Mucosa of rectum (tissue), 2 donors: Measurements from ENCODE around the gene TYRO3.

Experiments used
- H3K27ac ChIP-seq, 2 donors: one replicate each; pipeline ENCODE4 v1.7.0; 2013; ENCODE audit warnings: inconsistent platforms in 2 of 2, low read depth in 2 of 2, low read length in 2 of 2
- H3K27me3 ChIP-seq, 2 donors: one replicate each; pipeline ENCODE4 v1.7.0; 2013; ENCODE audit warnings: low read length in 2 of 2; ENCODE audit not compliant: control insufficient read depth in 2 of 2, insufficient read depth in 2 of 2
- H3K36me3 ChIP-seq, 2 donors: one replicate each; pipeline ENCODE4 v1.7.0; 2013; ENCODE audit warnings: low read length in 2 of 2; ENCODE audit not compliant: control insufficient read depth in 2 of 2, insufficient read depth in 2 of 2
- H3K4me1 ChIP-seq, 2 donors: one replicate each; pipeline ENCODE4 v1.7.0; 2013; ENCODE audit warnings: low read length in 2 of 2, mild to moderate bottlenecking in 1 of 2; ENCODE audit not compliant: control insufficient read depth in 2 of 2, insufficient read depth in 2 of 2
- H3K4me3 ChIP-seq, 2 donors: one replicate each; pipeline ENCODE4 v1.7.0; 2013; ENCODE audit warnings: low read length in 2 of 2
- H3K9ac ChIP-seq, 2 donors: one replicate each; pipeline ENCODE4 v1.7.0; 2013; ENCODE audit warnings: low read length in 2 of 2, low read depth in 1 of 2, mild to moderate bottlenecking in 1 of 2
- H3K9me3 ChIP-seq, 2 donors: one replicate each; pipeline ENCODE4 v1.7.0; 2013; ENCODE audit warnings: low read length in 2 of 2; ENCODE audit not compliant: control insufficient read depth in 2 of 2
- donor health status: healthy.
- donor health status: Normal muscosa, but diverticular disease.

The TYRO3 gene

GRCh38 chr15:41521614-41522013 is 37.4 kb upstream of the TYRO3 start:
- Histone ChIP-seq H3K27me3 (no peaks in the 10 kb centered on the region), H3K36me3 (peaks cover 30 to 34% of the 10 kb centered on the region in 2 donors), H3K27ac (no peak overlapping the region), H3K9ac (no peak overlapping the region), H3K4me1 (no peaks in the 10 kb centered on the region), H3K9me3 (no peaks in the 10 kb centered on the region), H3K4me3 (no peak overlapping the region)

- peaks cover 33 to 40% of the 10 kb centered on the region in 2 donors for H3K36me3 ChIP-seq
These were observed 35.9 kb upstream of the TYRO3 start for GRCh38 chr15:41523097-41523496.

GRCh38 chr15:41530363-41530956 is 28.6 kb upstream of the TYRO3 start:
- H3K27me3 ChIP-seq: no peaks in the 10 kb centered on the region
- H3K27ac ChIP-seq: no peak overlapping the region
- H3K36me3 ChIP-seq: peaks cover 49 to 67% of the 10 kb centered on the region in 2 donors

More at GRCh38 chr15:41523097-41523496, 35.9 kb upstream of the TYRO3 start:
- no peak overlapping the region for H3K9ac ChIP-seq
- no peaks in the 10 kb centered on the region for H3K9me3 ChIP-seq
- no peaks in the 10 kb centered on the region for H3K27me3 ChIP-seq
- no peak overlapping the region for H3K4me3 ChIP-seq
- H3K27ac ChIP-seq: no peak overlapping the region
- H3K4me1 ChIP-seq: no peaks in the 10 kb centered on the region

GRCh38 chr15:41535544-41535943 is 23.5 kb upstream of the TYRO3 start:
- Histone ChIP-seq H3K4me3 (no peak overlapping the region), H3K4me1 (no peaks in the 10 kb centered on the region), H3K27me3 (no peaks in the 10 kb centered on the region), H3K36me3 (peaks cover 25 to 34% of the 10 kb centered on the region in 2 donors), H3K27ac (no peak overlapping the region), H3K9me3 (no peaks in the 10 kb centered on the region), H3K9ac (no peak overlapping the region)

More at GRCh38 chr15:41530363-41530956, 28.6 kb upstream of the TYRO3 start:
- H3K4me3 ChIP-seq: no peak overlapping the region
- no peaks in the 10 kb centered on the region for H3K4me1 ChIP-seq
- H3K9ac ChIP-seq: no peak overlapping the region
- H3K9me3 ChIP-seq: no peaks in the 10 kb centered on the region

DNA sequence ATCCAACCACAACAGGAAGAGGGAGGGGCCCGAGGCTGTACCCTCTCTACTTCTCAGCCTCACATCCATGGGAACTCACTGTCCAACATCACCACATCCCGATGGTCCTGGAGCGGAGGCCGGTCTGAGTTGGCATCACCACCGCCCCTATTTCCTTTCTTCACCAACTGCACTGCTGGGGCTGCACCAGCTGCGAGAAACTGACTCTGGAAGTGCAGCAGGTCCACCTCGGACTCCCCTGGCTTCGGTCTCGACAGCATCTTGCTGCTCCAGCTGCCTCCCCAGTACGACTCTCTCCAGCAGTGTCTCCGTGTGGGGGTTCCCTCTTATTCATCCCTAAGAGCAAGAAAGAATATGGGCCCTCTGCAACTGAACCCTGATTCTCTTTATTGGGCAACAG is 22.1 kb upstream of the TYRO3 start:
- H3K4me3 ChIP-seq: no peak overlapping the region
- H3K27me3 ChIP-seq: no peaks in the 10 kb centered on the region
- no peaks in the 10 kb centered on the region for H3K4me1 ChIP-seq
- no peak overlapping the region for H3K9ac ChIP-seq
- H3K27ac ChIP-seq: no peak overlapping the region
- H3K36me3 ChIP-seq: peaks cover 25 to 27% of the 10 kb centered on the region in 2 donors
- H3K9me3 ChIP-seq: no peaks in the 10 kb centered on the region

DNA sequence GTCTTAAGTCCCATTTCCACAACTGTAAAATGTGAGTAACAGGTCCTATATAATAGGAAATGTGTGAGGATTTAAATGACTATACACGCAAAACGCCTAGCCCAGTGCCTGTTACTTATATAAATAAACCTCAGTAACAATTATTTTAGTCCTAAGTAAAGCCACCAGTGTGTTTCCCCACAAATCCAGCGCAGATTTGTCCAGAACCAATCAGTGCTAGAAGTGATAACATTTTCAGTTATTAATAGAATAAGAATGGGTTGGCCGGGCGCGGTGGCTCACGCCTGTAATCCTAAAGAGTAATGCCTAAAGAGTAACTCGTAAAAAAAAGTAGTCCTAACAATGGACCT is 15.5 kb upstream of the TYRO3 start:
- H3K27ac ChIP-seq: peak overlapping the region; percentile 19 to 36
- H3K9ac ChIP-seq: peak overlapping the region; percentile 90 to 94
- no peaks in the 10 kb centered on the region for H3K36me3 ChIP-seq
- H3K9me3 ChIP-seq: no peaks in the 10 kb centered on the region
- peaks cover 3 to 4% of the 10 kb centered on the region in 2 donors for H3K4me1 ChIP-seq
- peak overlapping the region; percentile 96 to 99 for H3K4me3 ChIP-seq
- no peaks in the 10 kb centered on the region for H3K27me3 ChIP-seq

GRCh38 chr15:41544650-41545015 is 14.4 kb upstream of the TYRO3 start:
- Histone ChIP-seq H3K36me3 (no peaks in the 10 kb centered on the region), H3K27ac (no peak overlapping the region), H3K27me3 (no peaks in the 10 kb centered on the region), H3K4me1 (peaks cover 3 to 4% of the 10 kb centered on the region in 2 donors), H3K4me3 (peak overlapping the region in 1 of 2 donors; percentile 45), H3K9ac (no peak overlapping the region), H3K9me3 (no peaks in the 10 kb centered on the region)

DNA sequence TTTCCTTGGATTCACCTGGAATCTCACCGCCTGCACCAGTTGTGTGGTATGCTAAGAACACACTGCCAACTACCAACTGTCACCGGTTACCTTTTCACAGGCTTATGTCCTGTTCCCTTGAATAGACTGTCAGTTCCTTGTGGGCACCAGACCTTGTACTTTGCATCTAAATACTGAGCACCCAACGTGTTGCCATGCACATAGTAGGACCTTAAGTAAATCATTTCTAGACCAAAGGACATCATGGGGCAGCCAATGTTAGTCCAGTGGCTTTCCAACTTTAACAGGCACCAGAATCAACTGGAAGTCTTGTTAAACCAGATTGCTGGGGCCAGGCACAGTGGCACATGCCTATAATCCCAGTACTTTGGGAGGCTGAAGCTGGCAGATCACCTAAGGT is 13.8 kb upstream of the TYRO3 start:
- no peak overlapping the region for H3K27ac ChIP-seq
- H3K4me1 ChIP-seq: peaks cover 3 to 4% of the 10 kb centered on the region in 2 donors

DNA sequence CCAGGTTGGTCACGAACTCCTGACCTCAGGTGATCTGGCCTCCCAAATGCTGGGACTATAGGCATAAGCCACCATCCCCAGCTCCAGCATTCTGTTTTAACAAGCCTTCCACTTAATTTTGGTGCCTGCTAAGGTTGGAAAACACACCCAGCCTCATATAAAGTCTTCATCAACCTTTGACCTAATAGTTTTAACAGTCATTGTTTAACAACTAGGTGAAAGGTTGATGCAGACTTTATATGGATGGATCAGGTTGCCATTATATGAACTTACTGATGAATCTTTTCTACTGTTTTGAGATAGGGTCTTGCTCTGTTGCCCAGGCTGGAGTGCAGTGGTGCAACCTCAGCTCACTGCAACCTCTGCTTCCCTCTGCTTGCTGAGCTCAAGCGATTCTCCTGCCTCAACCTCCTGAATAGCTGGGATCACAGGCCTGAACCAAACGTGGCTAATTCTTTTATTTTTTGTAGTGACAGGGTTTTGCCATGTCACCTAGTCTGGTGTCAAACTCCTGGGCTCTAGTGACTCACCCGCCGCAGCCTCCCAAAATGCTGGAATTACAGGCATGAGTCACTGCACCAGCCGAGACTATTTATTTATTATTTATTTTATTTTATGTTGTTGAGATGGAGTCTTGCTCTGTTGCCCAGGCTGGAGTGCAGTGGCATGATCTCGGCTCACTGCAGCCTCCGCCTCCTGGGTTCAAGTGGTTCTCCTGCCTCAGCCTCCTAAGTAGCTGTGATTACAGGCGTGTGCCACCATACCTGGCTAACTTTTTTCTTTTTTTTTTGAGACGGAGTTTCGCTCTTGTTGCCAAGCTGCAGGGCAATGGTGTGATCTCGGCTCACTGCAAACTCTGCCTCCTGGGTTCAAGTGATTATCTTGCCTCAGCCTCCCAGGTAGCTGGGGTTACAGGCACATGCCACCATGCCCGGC is 11.9 kb upstream of the TYRO3 start:
- H3K4me1 ChIP-seq: peaks cover 3 to 4% of the 10 kb centered on the region in 2 donors
- H3K9ac ChIP-seq: no peak overlapping the region
- no peaks in the 10 kb centered on the region for H3K27me3 ChIP-seq
- no peaks in the 10 kb centered on the region for H3K36me3 ChIP-seq
- H3K9me3 ChIP-seq: no peaks in the 10 kb centered on the region
- no peak overlapping the region for H3K4me3 ChIP-seq
- no peak overlapping the region for H3K27ac ChIP-seq

More for the DNA sequence above, 13.8 kb upstream of the TYRO3 start:
- no peaks in the 10 kb centered on the region for H3K9me3 ChIP-seq
- no peaks in the 10 kb centered on the region for H3K27me3 ChIP-seq
- no peak overlapping the region for H3K4me3 ChIP-seq
- no peak overlapping the region for H3K9ac ChIP-seq
- no peaks in the 10 kb centered on the region for H3K36me3 ChIP-seq

- H3K27me3 ChIP-seq: peaks cover 0 to 3% of the 10 kb centered on the region in 2 donors
- no peak overlapping the region for H3K9ac ChIP-seq
- no peak overlapping the region for H3K27ac ChIP-seq
- no peaks in the 10 kb centered on the region for H3K36me3 ChIP-seq
- H3K4me1 ChIP-seq: no peaks in the 10 kb centered on the region
- H3K9me3 ChIP-seq: no peaks in the 10 kb centered on the region
- H3K4me3 ChIP-seq: no peak overlapping the region
These were observed 8.8 kb upstream of the TYRO3 start for GRCh38 chr15:41550066-41550775.
